ENCODE data around the gene OCSTAMP.

The OCSTAMP gene

DNA sequence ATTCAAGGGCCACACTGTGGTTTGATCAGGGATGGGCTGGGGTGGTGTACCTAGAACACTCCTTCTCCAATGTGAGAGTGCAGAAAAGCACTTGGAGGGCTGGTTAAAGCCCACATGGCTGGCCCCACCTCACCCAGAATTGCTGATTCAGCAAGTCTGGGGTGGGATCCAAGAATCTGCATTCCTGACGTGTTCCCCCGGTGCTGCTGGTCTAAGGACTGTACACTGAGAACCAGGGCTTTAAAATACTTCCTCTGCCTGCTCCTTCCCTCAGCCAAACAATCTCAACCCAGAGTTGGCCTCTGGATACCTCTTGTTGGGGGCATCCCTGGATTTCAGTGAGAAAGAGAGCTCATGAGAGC is 13.4 kb upstream of the OCSTAMP start:
- Histone ChIP-seq H3K9me3 (ENCODE audit: control insufficient read depth in 1 of 2, low read length in 2 of 2) (no peaks in the 10 kb centered on the region), H3K27ac (ENCODE audit: low read depth, low read length) (no peak overlapping the region), H3K4me1 (ENCODE audit: control insufficient read depth in 1 of 2, insufficient read depth in 2 of 2, low read length in 2 of 2) (peaks cover 3 to 9% of the 10 kb centered on the region in 2 donors), H3K9ac (ENCODE audit: low read depth in 1 of 2, low read length in 2 of 2) (no peak overlapping the region), H3K36me3 (ENCODE audit: control insufficient read depth in 1 of 2, insufficient read depth in 2 of 2, low read length in 2 of 2) (no peaks in the 10 kb centered on the region), H3K27me3 (ENCODE audit: control insufficient read depth in 1 of 2, insufficient read depth in 2 of 2, low read length in 2 of 2) (no peaks in the 10 kb centered on the region), H3K4me3 (ENCODE audit: low read depth in 1 of 2, low read length in 2 of 2) (no peak overlapping the region)

GRCh38 chr20:46563170-46563859 is 12.9 kb upstream of the OCSTAMP start:
- no peak overlapping the region for H3K9ac ChIP-seq (ENCODE audit: low read depth in 1 of 2, low read length in 2 of 2)
- no peaks in the 10 kb centered on the region for H3K27me3 ChIP-seq (ENCODE audit: control insufficient read depth in 1 of 2, insufficient read depth in 2 of 2, low read length in 2 of 2)
- no peaks in the 10 kb centered on the region for H3K36me3 ChIP-seq (ENCODE audit: control insufficient read depth in 1 of 2, insufficient read depth in 2 of 2, low read length in 2 of 2)
- peak overlapping the region in 1 of 2 donors; percentile 42 for H3K4me3 ChIP-seq (ENCODE audit: low read depth in 1 of 2, low read length in 2 of 2)
- peaks cover 0 to 5% of the 10 kb centered on the region in 2 donors for H3K4me1 ChIP-seq (ENCODE audit: control insufficient read depth in 1 of 2, insufficient read depth in 2 of 2, low read length in 2 of 2)
- H3K27ac ChIP-seq (ENCODE audit: low read depth, low read length), result no peak overlapping the region
- H3K9me3 ChIP-seq (ENCODE audit: control insufficient read depth in 1 of 2, low read length in 2 of 2), result no peaks in the 10 kb centered on the region

DNA sequence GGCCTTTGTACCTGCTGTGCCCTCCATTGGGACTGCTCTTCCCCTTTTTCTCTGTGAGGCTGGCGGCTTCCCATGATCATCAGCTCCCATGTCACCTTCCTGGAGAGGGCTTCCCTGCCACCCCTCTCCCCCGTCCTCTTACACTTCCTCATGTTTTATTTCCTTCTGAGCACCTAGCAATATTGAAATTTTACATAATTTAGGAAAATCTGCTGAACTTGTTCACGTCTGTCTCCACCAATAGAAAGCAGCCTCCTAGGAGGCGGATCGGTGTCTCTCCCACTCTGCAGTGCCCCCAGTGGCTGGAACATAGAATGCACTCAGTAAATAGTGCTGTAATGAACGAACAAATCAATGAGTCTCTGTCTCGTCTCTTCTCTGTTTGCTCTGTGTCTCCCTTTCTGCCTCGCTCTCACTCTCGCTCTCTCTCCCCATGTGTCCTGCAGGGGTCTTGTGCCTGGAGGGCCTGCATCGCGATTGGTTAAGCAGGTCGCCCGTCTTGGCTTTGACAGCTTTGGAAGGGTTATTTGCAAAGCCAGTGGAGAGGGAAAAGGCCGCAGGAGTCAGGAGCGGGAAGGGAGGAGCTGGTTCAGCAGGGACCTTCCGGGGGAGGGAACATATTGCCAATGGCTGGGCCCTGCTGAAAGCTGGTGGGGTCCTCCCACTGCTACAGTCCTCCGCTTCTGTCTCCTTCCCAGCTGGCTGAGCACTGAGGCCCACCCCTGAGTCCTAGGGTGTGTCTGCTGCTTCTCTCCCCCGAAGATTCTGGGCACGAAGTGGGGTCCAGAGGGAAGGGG is 12.1 kb upstream of the OCSTAMP start:
- Histone ChIP-seq H3K27me3 (ENCODE audit: control insufficient read depth in 1 of 2, insufficient read depth in 2 of 2, low read length in 2 of 2) (no peaks in the 10 kb centered on the region), H3K9ac (ENCODE audit: low read depth in 1 of 2, low read length in 2 of 2) (no peak overlapping the region), H3K4me3 (ENCODE audit: low read depth in 1 of 2, low read length in 2 of 2) (peak overlapping the region; percentile 42 to 48), H3K4me1 (ENCODE audit: control insufficient read depth in 1 of 2, insufficient read depth in 2 of 2, low read length in 2 of 2) (peaks cover 0 to 5% of the 10 kb centered on the region in 2 donors), H3K36me3 (ENCODE audit: control insufficient read depth in 1 of 2, insufficient read depth in 2 of 2, low read length in 2 of 2) (no peaks in the 10 kb centered on the region), H3K9me3 (ENCODE audit: control insufficient read depth in 1 of 2, low read length in 2 of 2) (no peaks in the 10 kb centered on the region), H3K27ac (ENCODE audit: low read depth, low read length) (no peak overlapping the region)

GRCh38 chr20:46562009-46562372 is 11.5 kb upstream of the OCSTAMP start:
- peaks cover 0 to 5% of the 10 kb centered on the region in 2 donors for H3K4me1 ChIP-seq (ENCODE audit: control insufficient read depth in 1 of 2, insufficient read depth in 2 of 2, low read length in 2 of 2)
- no peak overlapping the region for H3K27ac ChIP-seq (ENCODE audit: low read depth, low read length)
- peak overlapping the region; percentile 42 to 48 for H3K4me3 ChIP-seq (ENCODE audit: low read depth in 1 of 2, low read length in 2 of 2)
- no peaks in the 10 kb centered on the region for H3K9me3 ChIP-seq (ENCODE audit: control insufficient read depth in 1 of 2, low read length in 2 of 2)
- H3K27me3 ChIP-seq (ENCODE audit: control insufficient read depth in 1 of 2, insufficient read depth in 2 of 2, low read length in 2 of 2), result no peaks in the 10 kb centered on the region
- no peaks in the 10 kb centered on the region for H3K36me3 ChIP-seq (ENCODE audit: control insufficient read depth in 1 of 2, insufficient read depth in 2 of 2, low read length in 2 of 2)
- no peak overlapping the region for H3K9ac ChIP-seq (ENCODE audit: low read depth in 1 of 2, low read length in 2 of 2)

- Histone ChIP-seq H3K9me3 (ENCODE audit: control insufficient read depth in 1 of 2, low read length in 2 of 2) (no peaks in the 10 kb centered on the region), H3K4me3 (ENCODE audit: low read depth in 1 of 2, low read length in 2 of 2) (no peak overlapping the region), H3K27me3 (ENCODE audit: control insufficient read depth in 1 of 2, insufficient read depth in 2 of 2, low read length in 2 of 2) (no peaks in the 10 kb centered on the region), H3K4me1 (ENCODE audit: control insufficient read depth in 1 of 2, insufficient read depth in 2 of 2, low read length in 2 of 2) (peaks cover 0 to 5% of the 10 kb centered on the region in 2 donors), H3K27ac (ENCODE audit: low read depth, low read length) (no peak overlapping the region), H3K36me3 (ENCODE audit: control insufficient read depth in 1 of 2, insufficient read depth in 2 of 2, low read length in 2 of 2) (no peaks in the 10 kb centered on the region), H3K9ac (ENCODE audit: low read depth in 1 of 2, low read length in 2 of 2) (no peak overlapping the region)
Observed at GRCh38 chr20:46559685-46560440, 9.4 kb upstream of the OCSTAMP start.

- no peak overlapping the region for H3K9ac ChIP-seq (ENCODE audit: low read depth in 1 of 2, low read length in 2 of 2)
- H3K4me1 ChIP-seq (ENCODE audit: control insufficient read depth in 1 of 2, insufficient read depth in 2 of 2, low read length in 2 of 2), result peaks cover 0 to 5% of the 10 kb centered on the region in 2 donors
- no peaks in the 10 kb centered on the region for H3K27me3 ChIP-seq (ENCODE audit: control insufficient read depth in 1 of 2, insufficient read depth in 2 of 2, low read length in 2 of 2)
- no peaks in the 10 kb centered on the region for H3K36me3 ChIP-seq (ENCODE audit: control insufficient read depth in 1 of 2, insufficient read depth in 2 of 2, low read length in 2 of 2)
- no peak overlapping the region for H3K4me3 ChIP-seq (ENCODE audit: low read depth in 1 of 2, low read length in 2 of 2)
- H3K27ac ChIP-seq (ENCODE audit: low read depth, low read length), result no peak overlapping the region
- no peaks in the 10 kb centered on the region for H3K9me3 ChIP-seq (ENCODE audit: control insufficient read depth in 1 of 2, low read length in 2 of 2)
Observed at GRCh38 chr20:46559001-46559400, 8.5 kb upstream of the OCSTAMP start.

GRCh38 chr20:46558511-46558959 is 8.1 kb upstream of the OCSTAMP start:
- Histone ChIP-seq H3K4me3 (ENCODE audit: low read depth in 1 of 2, low read length in 2 of 2) (no peak overlapping the region), H3K27me3 (ENCODE audit: control insufficient read depth in 1 of 2, insufficient read depth in 2 of 2, low read length in 2 of 2) (no peaks in the 10 kb centered on the region), H3K36me3 (ENCODE audit: control insufficient read depth in 1 of 2, insufficient read depth in 2 of 2, low read length in 2 of 2) (no peaks in the 10 kb centered on the region), H3K9me3 (ENCODE audit: control insufficient read depth in 1 of 2, low read length in 2 of 2) (no peaks in the 10 kb centered on the region), H3K4me1 (ENCODE audit: control insufficient read depth in 1 of 2, insufficient read depth in 2 of 2, low read length in 2 of 2) (peaks cover 0 to 5% of the 10 kb centered on the region in 2 donors), H3K27ac (ENCODE audit: low read depth, low read length) (no peak overlapping the region), H3K9ac (ENCODE audit: low read depth in 1 of 2, low read length in 2 of 2) (no peak overlapping the region)

GRCh38 chr20:46557231-46557956 is 6.9 kb upstream of the OCSTAMP start:
- H3K36me3 ChIP-seq (ENCODE audit: control insufficient read depth in 1 of 2, insufficient read depth in 2 of 2, low read length in 2 of 2), result no peaks in the 10 kb centered on the region
- no peak overlapping the region for H3K4me3 ChIP-seq (ENCODE audit: low read depth in 1 of 2, low read length in 2 of 2)
- no peaks in the 10 kb centered on the region for H3K9me3 ChIP-seq (ENCODE audit: control insufficient read depth in 1 of 2, low read length in 2 of 2)
- H3K9ac ChIP-seq (ENCODE audit: low read depth in 1 of 2, low read length in 2 of 2), result no peak overlapping the region
- no peaks in the 10 kb centered on the region for H3K27me3 ChIP-seq (ENCODE audit: control insufficient read depth in 1 of 2, insufficient read depth in 2 of 2, low read length in 2 of 2)
- peaks cover 6 to 14% of the 10 kb centered on the region in 2 donors for H3K4me1 ChIP-seq (ENCODE audit: control insufficient read depth in 1 of 2, insufficient read depth in 2 of 2, low read length in 2 of 2)
- no peak overlapping the region for H3K27ac ChIP-seq (ENCODE audit: low read depth, low read length)

DNA sequence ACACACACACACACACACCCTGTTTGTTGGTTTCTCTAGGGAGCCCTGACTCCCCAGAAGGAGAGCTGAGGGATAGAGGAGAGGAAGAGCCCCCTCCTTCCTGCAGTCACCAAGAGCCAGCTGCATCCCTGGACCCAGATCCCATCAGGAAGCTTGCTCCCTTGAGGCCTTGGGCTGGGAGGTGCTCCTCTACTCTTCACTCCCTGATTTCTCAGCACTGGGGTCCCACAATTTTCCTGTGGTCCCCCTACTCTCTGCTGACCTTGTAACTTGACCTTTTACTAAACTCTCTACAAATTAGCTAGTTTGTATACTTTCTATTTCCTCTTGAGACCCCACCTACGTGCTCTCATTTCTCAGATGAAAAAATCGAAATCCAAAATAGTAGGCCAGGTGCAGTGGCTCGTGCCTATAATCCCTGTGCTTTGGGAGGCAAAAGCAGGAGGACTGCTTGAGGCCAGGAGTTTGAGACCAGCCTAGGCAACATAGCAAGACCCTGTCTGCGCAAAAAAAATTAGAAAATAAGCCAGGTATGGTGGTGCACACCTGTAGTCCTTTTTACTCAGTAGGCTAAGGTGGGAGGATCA is 5.0 kb upstream of the OCSTAMP start:
- H3K27me3 ChIP-seq (ENCODE audit: control insufficient read depth in 1 of 2, insufficient read depth in 2 of 2, low read length in 2 of 2), result no peaks in the 10 kb centered on the region
- no peak overlapping the region for H3K27ac ChIP-seq (ENCODE audit: low read depth, low read length)
- no peak overlapping the region for H3K4me3 ChIP-seq (ENCODE audit: low read depth in 1 of 2, low read length in 2 of 2)
- H3K36me3 ChIP-seq (ENCODE audit: control insufficient read depth in 1 of 2, insufficient read depth in 2 of 2, low read length in 2 of 2), result no peaks in the 10 kb centered on the region
- H3K9ac ChIP-seq (ENCODE audit: low read depth in 1 of 2, low read length in 2 of 2), result no peak overlapping the region
- no peaks in the 10 kb centered on the region for H3K9me3 ChIP-seq (ENCODE audit: control insufficient read depth in 1 of 2, low read length in 2 of 2)
- H3K4me1 ChIP-seq (ENCODE audit: control insufficient read depth in 1 of 2, insufficient read depth in 2 of 2, low read length in 2 of 2), result peaks cover 7 to 10% of the 10 kb centered on the region in 2 donors

Data from duodenal mucosa (tissue), 2 donors.